GM12873 (cell line): ENCODE measurements around the gene GPS1.
A peak's percentile ranks its signal among the peaks of the same experiment; 100 is the strongest.

Experiments
- TF ChIP-seq, protein P1 (sequence below): IDR thresholded peaks from 2 replicates; pipeline ENCODE4 v1.5.1; 2012; ENCODE audit warnings: low read depth, mild to moderate bottlenecking, moderate library complexity, low read length, control low read depth; ENCODE audit not compliant: insufficient read depth; ENCODE audit errors: missing control alignments

GPS1 gene

GRCh38 chr17:82095777-82096708, 44.3 kb downstream of the GPS1 start:
- TF ChIP-seq, protein P1, sequence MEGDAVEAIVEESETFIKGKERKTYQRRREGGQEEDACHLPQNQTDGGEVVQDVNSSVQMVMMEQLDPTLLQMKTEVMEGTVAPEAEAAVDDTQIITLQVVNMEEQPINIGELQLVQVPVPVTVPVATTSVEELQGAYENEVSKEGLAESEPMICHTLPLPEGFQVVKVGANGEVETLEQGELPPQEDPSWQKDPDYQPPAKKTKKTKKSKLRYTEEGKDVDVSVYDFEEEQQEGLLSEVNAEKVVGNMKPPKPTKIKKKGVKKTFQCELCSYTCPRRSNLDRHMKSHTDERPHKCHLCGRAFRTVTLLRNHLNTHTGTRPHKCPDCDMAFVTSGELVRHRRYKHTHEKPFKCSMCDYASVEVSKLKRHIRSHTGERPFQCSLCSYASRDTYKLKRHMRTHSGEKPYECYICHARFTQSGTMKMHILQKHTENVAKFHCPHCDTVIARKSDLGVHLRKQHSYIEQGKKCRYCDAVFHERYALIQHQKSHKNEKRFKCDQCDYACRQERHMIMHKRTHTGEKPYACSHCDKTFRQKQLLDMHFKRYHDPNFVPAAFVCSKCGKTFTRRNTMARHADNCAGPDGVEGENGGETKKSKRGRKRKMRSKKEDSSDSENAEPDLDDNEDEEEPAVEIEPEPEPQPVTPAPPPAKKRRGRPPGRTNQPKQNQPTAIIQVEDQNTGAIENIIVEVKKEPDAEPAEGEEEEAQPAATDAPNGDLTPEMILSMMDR = no peak

DNA sequence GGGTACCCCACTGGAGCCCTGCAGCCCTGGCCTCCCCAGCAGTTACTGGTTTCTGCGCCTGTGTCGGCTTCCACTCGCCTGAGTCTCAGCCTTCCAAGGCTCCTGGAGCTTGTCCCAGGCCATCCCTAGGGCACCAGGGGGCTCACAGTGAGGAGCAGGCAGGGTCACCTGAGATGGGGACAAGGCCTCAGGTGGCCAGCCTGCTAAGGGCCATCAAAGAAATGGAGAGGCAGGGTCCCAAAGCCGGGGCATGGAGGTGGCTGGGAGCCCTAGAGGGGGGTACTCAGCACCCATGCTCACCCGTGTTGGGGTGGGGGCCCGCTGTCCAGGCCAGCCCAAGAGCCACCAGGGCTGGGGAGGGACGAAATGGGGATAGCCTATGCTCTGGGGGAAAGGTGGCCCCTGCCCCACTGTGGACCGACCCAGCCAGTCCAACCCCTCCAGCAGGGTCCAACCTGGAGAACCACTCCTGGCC, 45.0 kb downstream of the GPS1 start:
- TF ChIP-seq, protein P1 = no peak

GRCh38 chr17:82097184-82097918, 45.7 kb downstream of the GPS1 start:
- TF ChIP-seq, protein P1 = no peak

GRCh38 chr17:82097919-82098168, 46.1 kb downstream of the GPS1 start:
- TF ChIP-seq, protein P1 = no peak

GRCh38 chr17:82098169-82098938, 46.7 kb downstream of the GPS1 start, which contains the start of gene FASN:
Gene FASN, minus strand, starts transcription at chr17:82098236. Its CDS starts 1,791 bp downstream, at chr17:82096445.
- TF ChIP-seq, protein P1 = peak; percentile 40

DNA sequence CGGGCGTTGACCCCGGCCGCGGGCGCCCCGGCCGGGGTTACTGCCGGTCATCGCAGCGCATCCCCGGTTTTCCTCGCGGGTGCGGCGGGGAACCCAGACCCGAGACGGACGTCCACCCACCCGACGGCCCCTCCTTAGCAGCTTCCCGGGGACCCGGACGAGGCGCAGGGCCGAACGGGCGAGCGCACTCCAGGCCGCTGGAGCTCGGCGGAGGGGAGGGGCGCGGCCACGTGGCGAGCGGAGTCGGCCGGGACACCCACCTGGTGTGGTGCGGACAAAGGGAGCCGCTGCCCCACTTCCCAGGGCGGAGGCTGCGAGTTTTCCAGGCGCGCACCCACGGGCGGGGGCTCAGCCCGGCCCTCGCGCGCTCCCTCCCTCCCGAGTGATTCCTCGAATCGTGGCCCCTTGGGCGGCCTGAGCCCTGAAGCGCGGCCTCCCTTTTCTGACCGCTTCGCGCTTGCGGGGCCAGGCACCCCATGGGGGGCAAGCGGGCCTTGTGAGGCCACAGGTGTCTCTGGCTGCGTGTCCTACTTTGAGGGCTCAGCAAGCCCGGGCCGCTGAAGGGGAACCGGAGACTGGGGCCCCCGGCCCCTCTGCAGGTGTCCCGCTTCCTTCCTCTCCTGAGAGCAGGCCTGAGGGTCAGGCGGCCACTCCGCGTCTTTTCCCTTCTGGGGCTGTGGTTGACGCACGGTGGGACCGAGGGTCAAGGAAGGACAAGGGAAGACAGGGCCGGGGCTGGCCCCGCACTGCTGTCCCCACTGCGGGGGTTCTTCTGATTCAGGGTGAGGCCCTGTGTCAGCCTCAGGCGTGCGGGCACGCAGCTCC, 47.5 kb downstream of the GPS1 start:
- TF ChIP-seq, protein P1 = no peak
